HL-60/S4 (cell line): ENCODE data around the gene SLC44A2.

Experiments
- in situ Hi-C: fragments of 300-500 bp; cut with MboI; formaldehyde crosslinking; loops from 2 replicates; pipeline ENCODE4 v1.14.3; 2022; ENCODE audit warnings: low sequenced_read_pairs

SLC44A2 gene

DNA sequence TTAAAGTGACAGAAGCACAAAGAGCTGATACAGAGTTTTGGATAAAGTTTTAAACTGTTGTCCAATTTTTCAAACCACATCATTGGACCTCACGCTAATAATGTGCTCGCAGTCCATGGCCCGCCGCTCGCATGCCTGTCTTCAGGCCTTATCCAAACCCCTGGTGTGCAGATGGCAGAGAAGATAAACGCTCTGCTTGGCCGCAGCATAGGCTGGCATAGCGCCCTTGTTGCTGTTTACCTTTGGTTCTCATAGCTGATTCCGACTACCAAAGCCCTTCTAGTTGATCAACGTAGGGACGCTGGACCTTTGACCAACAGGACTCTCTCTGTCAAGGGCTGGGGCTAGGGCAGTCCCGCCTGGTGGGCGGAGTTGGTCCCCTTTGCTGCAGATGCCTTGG is 52.4 kb downstream of the SLC44A2 start:
- in situ Hi-C loops = no loop called here

DNA sequence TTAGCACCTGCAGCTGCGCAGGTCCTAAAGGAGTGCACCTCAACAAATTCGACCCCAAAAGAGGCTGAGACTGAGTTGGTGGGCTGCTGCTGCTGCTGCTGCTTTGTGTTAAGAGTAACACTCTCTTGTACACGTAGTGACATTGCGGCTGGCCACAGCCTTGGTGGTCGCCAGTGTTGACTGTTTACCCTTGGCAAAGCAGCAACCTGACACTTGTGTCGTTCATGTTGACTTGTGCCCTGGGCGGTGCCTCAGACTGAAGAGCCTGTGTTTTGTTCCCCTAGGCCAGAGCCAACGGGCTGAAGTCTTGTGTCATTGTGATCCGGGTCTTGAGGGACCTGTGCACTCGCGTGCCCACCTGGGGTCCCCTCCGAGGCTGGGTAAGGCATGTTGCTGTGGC is 53.5 kb downstream of the SLC44A2 start:
- in situ Hi-C loops = no loop called here

GRCh38 chr19:10679743-10680142 is 54.4 kb downstream of the SLC44A2 start:
- in situ Hi-C loops = no loop called here

DNA sequence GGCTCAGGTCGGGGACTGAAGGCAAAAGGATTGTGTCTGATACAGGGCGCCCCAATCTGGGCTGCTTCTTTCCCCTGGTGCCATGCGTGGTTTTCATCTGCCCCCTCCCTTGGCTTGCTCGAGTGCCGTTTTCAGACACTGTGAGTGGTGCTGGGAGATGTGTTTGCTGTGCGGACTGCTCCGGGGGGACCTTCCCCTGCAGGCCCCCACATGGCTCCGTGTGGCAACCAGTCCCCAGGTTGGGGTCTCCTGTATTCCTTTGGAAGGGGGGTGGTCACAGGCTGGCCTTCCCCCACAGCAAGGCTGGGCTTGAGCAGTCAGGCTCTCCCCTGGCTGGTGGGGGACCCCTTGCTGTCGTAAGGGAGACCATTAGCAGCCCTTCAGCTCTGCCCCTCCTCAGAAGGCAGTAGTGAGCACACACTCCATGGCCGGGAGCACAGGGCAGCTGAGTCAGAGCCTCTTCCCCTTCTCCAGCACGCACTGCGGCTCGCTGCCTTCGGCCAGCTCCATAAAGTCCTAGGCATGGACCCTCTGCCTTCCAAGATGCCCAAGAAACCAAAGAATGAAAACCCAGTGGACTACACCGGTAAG is 55.3 kb downstream of the SLC44A2 start:
- in situ Hi-C loops = no loop called here

GRCh38 chr19:10681658-10682057 is 56.3 kb downstream of the SLC44A2 start:
- in situ Hi-C loops = no loop called here

DNA sequence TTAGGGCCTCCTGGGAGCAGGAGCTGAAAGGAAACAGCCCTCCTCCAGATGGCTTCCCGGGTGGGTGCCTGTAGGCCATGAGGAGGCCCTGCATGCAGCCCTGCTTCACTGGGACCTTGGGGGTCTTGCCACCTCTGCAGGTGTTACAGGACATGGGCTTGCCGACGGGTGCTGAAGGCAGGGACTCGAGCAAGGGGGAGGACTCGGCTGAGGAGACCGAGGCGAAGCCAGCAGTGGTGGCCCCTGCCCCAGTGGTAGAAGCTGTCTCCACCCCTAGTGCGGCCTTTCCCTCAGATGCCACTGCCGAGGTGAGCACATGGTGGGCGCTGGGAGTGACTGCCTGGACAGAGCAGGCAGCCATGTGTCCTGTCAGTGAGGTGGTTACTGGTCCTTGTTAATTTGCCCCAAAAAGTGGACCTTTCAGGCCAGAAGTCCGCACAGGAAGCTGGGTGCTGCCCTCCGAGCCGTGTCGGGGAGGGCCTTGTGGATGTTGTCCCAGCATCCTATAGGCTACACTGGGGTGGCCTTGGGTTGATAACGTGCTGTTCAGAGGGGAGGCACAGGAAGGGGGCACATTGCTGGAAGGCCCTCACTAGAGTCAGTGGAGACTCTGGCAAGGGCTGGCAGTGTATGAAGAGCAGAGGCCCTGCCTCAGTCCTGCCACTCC is 57.2 kb downstream of the SLC44A2 start:
- in situ Hi-C loops = no loop called here

DNA sequence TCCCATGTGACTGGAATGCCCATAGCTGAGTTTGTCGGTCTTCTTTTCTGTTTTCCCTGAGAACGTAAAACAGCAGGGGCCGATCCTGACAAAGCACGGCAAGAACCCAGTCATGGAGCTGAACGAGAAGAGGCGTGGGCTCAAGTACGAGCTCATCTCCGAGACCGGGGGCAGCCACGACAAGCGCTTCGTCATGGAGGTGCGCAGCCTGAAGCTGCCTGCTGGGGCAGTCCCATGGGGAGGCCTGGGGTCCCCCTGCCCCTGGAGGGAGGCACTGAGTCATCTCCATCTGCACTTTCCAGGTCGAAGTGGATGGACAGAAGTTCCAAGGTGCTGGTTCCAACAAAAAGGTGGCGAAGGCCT is 57.7 kb downstream of the SLC44A2 start:
- in situ Hi-C loops = no loop called here

- in situ Hi-C loops = no loop called here
Observed at GRCh38 chr19:10683582-10683981, 58.2 kb downstream of the SLC44A2 start.

GRCh38 chr19:10685210-10685609 is 59.9 kb downstream of the SLC44A2 start:
- in situ Hi-C loops = no loop called here

- in situ Hi-C loops = no loop called here
Observed at GRCh38 chr19:10686193-10686592, 60.8 kb downstream of the SLC44A2 start.

GRCh38 chr19:10686661-10687517 is 61.5 kb downstream of the SLC44A2 start:
- in situ Hi-C loops = no loop called here

DNA sequence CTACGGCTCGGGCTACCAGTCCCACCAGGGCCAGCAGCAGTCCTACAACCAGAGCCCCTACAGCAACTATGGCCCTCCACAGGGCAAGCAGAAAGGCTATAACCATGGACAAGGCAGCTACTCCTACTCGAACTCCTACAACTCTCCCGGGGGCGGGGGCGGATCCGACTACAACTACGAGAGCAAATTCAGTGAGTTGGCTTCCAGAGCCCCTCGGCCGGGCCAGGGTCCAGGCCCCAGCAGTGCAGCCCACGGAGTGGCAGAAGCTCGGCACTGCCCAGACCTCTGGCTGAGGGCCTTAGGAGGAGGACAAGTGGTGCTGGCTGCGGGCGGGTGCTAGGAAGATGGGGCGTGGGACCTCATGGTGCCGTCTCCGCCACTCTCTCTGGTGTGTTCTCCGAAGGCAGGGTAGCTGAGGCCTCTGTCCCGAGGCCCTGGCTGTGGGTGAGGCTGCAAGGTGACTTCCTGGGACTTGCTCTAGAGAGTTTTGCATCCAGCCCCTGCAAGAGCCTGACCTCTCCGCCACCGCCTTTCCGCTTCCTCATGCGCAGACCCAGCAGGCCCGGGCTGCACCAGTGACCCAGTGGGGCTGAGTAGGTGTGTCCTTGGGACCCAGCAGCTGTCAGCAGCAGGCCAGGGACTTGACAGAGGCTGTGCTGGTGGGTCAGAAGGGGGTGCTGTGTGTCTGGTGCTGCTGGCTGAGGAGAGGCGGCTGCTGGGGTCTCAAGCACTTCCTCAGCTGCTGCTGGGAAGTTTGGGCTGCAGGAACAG is 62.4 kb downstream of the SLC44A2 start:
- in situ Hi-C loops = no loop called here

DNA sequence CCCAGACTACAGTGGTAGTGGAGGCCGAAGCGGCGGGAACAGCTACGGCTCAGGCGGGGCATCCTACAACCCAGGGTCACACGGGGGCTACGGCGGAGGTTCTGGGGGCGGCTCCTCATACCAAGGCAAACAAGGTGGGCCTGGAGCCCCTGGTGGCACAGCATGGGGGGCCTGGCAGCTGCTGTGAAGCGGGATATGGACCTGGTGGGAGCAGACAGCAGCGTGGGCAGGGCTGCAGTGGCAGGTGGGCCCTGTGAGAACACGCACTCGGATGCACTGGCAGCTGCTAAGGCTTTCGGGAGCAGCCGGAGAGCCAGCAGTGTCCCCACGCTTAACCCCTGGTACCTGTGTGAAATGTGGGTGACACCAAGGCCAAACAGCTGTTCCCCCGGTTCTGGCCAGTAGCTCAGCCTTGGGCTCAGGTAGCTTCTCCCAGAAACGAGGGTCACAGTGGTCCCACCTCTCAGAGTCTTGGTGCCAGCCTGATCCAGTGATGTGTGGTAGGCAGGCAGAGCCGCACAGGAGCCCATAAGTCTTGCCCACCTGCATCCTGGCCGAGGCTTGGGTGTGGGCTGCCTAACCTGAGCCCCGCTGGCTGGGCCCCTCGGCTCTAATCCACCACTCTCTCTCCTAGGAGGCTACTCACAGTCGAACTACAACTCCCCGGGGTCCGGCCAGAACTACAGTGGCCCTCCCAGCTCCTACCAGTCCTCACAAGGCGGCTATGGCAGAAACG is 63.4 kb downstream of the SLC44A2 start:
- in situ Hi-C loops = no loop called here

GRCh38 chr19:10690341-10690781 is 65.0 kb downstream of the SLC44A2 start:
- in situ Hi-C loops = loop anchor here (10.0 kb wide), 1 partner anchor 206 kb away; no protein-coding TSS in a partner anchor

GRCh38 chr19:10691178-10691881 is 66.0 kb downstream of the SLC44A2 start:
- in situ Hi-C loops = loop anchor here (10.0 kb wide), 1 partner anchor 207 kb away; no protein-coding TSS in a partner anchor

DNA sequence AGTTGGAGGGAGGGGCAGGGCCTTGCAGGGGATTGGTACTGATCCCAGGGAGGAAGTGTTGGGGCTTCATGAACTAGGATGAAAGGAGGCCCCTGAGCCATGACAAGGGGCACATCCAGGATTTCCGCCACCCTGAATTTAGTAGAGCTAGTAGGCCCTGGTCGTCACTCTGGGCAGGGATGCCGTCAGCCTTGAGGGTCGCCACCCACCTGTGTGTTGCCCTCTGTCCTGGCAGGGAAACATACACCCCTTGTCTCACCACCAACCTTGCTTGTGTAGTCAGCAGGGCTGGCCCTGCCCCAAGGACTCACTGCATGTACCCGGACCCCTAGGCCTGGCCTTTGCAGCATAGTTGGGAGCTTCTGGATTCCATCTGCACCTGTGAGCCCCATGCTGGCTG is 66.5 kb downstream of the SLC44A2 start:
- in situ Hi-C loops = loop anchor here (10.0 kb wide), 1 partner anchor 207 kb away; no protein-coding TSS in a partner anchor

- in situ Hi-C loops = loop anchor here (10.0 kb wide), 1 partner anchor 208 kb away; no protein-coding TSS in a partner anchor
Observed at GRCh38 chr19:10692673-10693264, 67.4 kb downstream of the SLC44A2 start.
